GM19240 (cell line): ENCODE results near the gene EDIL3.
"Not testable (repeated sequence)": the region's sequence is repeated elsewhere in the genome, so short reads cannot be mapped to it uniquely, and the experiment has no call there.

Experiments used
- DNase-seq: peaks from one replicate; pipeline ENCODE4 v3.0.0; 2011; ENCODE audit warnings: low spot score; ENCODE audit not compliant: insufficient read length

The EDIL3 gene

GRCh38 chr5:84197538-84197937 lies 187.1 kb downstream of the EDIL3 start:
- no peak for DNase-seq

- no peak for DNase-seq
Measured at GRCh38 chr5:84191281-84191680, 193.4 kb downstream of the EDIL3 start.

DNA sequence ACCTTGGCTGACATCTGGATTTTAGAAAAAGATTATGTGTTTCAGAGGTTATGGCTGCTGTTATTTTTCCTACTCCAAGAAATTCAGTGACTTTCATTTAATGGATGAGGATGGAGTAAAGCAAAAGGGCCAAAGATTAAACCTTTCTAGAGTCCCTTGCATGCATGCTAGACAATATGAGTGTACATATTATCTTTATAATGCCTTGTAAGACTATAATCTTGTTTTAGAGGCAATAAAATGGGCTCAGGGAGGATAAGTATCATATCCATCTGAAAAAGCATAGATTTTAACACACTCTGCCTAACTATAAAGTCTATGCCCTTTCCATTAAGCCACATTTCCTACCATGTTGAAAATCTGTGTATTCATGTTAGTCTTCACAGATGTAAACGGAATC lies 199.8 kb downstream of the EDIL3 start:
- no peak for DNase-seq

- DNase-seq, result no peak
Measured at GRCh38 chr5:84181093-84181492, 203.6 kb downstream of the EDIL3 start.

DNA sequence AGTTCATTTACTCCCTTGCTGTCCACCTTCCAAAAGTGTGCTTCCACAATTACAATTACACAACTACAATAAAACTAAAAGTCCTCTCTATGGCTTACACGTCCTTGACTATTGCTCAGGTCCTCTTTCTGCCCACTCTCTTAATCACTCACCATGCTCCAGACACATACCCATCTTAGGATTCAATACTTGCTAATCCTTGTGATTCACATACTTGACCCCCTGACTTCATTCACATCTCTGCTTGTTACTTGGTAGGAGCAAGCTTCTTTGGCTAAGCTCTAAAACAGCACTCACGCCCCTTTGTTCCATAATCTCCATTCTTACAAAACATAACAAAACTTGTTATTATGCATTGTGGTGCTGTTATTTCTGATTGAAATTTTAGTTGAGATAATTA lies 215.8 kb downstream of the EDIL3 start:
- DNase-seq, result no peak

DNA sequence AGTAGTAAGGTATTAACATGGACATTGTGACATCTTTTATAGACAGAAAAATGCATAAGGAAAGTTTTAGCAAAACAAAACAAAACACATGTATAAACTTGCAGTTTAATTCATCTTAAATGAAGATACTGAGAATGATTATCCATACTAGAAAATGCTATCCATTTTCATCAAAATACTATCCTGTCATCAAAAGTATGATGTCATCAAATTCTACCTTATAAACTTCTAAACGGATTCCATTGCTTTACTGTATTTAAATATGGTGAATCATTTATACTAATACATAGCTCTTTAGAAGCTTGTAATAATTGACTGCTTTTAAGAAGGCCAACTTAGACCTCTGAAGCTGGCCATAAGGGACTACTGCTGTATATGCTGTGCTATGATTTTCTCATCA lies 221.0 kb downstream of the EDIL3 start:
- DNase-seq, result no peak

DNA sequence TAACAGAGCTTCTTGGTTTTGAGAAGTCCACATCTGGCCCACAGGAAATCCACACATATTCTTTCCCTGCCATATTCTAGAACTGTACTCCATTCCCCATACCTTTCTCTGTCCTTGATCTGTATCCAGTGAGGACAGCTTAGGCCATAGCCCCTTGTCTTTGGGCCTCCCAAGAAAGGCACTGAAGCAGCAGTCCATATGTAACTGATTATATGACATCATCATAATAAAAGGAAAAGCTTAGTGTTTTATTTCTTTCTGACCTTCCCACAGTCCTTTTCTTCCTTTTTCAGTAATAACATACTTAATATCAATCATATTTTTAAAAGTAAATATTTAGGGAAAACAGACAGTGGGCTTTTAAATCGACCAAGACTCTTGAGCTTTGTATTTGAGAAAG lies 222.0 kb downstream of the EDIL3 start:
- no peak for DNase-seq

DNA sequence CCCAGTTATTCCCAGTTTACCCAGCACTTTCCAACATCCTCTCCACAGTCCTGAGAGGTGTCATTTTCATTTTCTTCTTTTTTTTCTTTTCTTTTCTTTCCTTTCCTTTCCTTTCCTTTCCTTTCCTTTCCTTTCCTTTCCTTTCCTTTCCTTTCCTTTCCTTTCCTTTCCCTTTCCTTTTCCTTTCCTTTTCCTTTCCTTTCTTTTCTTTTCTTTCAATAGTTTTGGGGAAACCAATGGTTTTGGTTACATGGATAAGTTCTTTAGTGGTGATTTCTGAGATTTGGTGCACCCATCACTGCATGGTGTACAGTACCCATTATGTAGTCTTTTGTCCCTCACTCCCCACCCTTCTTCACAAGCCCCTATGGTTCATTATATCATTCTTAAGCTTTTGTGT lies 224.0 kb downstream of the EDIL3 start:
- DNase-seq, result not testable (repeated sequence)

- no peak for DNase-seq
Measured at GRCh38 chr5:84149094-84149493, 235.6 kb downstream of the EDIL3 start.

- DNase-seq, result no peak
Measured at GRCh38 chr5:84148651-84149050, 236.0 kb downstream of the EDIL3 start.

DNA sequence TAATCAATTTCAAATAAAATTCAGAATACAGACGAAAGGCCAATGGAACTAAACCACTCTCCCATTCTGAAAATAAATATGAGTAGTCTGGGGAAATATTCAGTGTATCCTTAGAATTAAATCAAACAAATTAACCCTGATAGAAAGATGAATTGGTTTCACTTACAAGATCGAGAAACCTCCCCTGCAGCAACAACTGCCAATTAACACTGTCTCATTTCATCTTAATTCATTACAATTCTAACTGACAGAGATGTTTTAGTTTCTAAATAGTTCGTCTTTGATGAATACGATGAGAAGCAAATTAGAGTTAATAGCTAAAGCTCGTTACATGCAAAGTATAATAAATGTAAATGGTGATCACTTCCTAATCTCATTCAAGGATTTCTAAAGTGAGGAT lies 247.1 kb downstream of the EDIL3 start:
- DNase-seq, result no peak

DNA sequence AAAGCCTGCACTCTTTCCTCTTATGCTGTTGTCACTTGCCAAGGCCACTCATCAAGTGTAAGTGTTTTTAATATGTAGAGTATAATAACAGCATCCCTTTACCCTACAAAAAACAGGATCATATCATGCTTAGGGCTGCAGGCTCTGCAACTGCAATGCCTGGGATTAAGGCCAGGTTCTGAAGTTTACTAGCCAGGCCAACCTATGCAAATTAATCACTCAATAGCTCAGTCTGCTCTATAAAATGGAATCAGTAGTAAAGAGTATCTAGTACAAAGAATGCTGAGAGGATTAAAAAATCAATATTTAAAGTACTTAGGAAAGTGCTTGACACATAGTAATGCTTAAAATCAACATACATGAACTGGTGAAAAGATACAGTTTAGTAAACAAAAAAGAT lies 253.3 kb downstream of the EDIL3 start:
- no peak for DNase-seq

DNA sequence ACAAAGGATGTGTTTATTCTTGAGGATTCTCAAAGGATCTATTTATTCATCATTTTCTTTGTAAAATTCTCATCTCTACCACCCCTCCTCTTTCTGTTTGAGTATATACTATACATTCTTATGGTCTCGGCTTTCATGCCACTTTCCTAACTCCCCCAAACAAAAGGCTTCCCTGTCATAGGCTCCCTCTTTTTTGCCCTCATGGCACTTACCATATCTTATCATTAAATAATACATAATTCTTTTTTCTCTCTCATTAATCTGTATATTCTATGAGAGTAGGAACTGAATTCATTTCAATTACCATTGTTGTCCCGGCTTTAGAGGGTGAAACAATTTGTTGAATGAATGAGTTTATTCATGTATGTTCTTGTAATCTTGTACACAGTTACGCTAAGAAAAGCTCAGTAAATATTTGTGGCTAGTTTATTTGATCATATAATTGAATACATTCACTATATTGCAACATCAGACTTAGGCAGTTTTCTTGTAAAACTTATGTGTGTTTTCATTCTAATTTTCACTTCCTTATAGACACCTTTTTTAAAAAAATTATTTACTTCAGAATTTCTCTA lies 254.6 kb downstream of the EDIL3 start:
- no peak for DNase-seq

DNA sequence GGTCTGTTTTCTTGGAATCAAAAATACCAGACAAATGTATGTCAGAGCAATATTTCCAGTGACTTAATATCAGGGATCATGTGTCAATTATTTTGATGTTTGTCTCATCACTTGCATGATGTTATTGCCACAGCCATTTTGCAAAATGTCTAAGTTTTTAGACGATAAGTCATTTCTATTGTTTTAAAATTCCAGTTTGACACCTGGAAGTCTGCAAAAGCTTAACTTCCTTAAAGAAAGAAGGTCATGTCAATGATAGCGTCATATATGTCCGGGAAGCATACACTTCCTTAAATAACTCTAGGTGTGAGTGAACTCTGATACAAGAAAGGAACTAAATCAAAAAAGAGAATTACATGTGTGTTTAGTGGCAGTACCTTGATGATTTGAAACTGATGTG lies 259.5 kb downstream of the EDIL3 start:
- no peak for DNase-seq

- DNase-seq, result no peak
Measured at GRCh38 chr5:84119252-84119651, 265.4 kb downstream of the EDIL3 start.

DNA sequence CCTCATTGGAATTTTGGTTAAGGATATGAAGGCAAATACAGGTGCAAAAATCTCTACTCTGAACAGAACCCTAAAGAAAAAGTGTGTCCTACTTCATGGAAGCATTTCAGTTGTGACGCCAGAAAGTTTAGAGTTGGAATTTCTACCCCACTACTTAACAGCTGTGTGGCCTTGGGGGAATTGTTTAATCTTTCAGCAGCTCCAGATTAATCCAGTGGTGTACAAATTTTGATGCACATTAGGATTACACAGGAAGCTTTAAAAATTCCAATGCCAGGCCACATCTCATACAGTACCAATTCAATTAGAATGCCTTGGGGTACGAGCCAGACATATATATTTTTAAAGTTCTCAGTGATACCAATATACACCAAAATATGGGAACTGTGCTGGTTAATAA lies 266.1 kb downstream of the EDIL3 start:
- DNase-seq, result no peak

GRCh38 chr5:84115727-84116126 lies 269.0 kb downstream of the EDIL3 start:
- DNase-seq, result no peak

DNA sequence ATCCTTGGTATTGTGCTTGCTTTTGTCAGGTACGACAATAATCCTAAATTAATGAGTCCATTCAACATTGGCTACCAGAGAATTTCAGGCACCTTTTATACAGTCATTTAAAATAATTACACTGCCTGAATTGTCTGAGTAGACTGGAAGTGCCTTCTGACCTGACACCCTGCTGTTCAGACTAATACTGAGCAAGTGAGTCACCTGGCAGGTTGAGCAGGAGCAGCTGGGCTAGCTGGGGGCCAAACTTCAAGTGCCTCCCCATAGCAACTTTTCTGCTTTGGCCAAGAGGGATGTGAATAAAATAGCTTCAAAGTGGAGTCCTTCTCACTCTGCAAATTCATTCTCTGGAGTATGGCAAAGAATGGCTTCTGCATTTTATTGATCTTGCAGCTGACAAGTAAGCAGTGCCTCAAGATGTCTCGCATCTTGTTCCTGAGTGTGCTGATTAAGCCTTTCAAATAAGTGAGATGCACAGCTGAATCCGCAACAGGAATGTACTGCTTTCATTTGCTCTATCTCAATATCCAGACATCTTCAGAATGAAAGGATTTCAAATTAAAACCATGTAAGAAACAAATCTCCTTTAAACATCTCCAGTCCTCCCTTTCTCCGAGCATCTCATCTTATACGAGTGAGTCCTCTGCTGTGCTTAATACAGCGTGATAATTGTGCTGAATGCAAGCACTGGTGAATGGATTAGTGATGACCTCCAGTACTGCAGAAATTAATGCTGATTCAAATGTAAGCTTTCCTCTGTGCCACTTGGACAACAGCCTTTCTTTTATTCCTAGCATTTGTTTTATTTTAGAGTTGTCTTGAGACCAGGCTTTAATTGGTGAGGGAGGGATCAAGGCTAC lies 271.2 kb downstream of the EDIL3 start:
- no peak for DNase-seq

DNA sequence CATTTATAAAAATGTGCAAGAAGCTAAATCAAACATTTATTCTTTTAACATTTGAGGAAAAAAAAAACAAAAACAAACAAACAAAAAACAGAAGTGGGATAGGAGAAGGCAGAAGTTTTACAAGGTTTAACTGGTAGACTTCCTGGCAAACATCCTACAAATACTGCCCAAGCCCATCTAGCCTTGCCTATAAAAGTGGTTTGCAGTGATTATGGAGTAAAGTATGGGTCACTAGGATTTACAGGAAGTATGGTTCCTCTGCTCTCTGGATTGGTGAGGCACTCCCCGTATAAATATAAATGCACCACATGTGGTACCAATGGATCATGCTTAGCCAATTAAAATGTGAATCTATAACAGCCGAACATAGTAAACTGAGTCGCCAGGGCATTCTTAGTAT lies 291.9 kb downstream of the EDIL3 start:
- DNase-seq, result no peak

DNA sequence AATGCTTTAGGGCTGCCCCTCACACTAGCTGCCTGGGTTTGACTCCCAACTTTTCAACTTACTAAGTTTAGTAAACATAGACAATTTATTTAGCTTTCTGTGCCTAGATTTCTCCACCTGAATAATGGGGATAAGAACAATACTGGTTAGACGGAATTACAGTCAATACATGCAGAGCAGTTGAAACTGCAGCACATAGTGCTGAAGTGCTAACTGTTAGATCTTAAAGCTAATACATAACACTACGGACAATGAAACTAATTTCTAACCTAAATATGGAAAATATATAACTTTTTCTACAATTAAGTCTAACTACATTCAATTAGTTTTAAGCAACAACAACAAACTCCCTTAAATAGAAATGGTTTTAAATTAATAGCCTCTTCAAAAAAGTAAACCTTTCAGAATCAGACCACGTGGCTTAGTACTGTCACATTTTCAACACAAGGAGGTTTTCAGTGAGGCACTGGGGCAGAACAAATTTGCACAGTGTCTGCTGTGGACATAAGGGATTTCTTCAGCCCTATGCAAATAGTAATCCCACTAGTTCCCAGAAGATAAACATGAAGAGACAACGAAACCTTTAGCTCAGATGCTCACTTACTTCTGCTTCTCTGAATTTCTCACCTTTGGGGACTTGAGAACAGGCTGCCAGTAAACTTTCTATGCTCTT lies 293.4 kb downstream of the EDIL3 start:
- no peak for DNase-seq

- DNase-seq, result no peak
Measured at GRCh38 chr5:84088996-84089395, 295.7 kb downstream of the EDIL3 start.

GRCh38 chr5:84086511-84086910 lies 298.2 kb downstream of the EDIL3 start:
- no peak for DNase-seq
